WTC11 (cell line): ENCODE measurements around the gene AFF3. TPM values are rescaled to one million over a fixed set of nuclear protein-coding genes. Genes with fewer than 3 reads are reported as not detected.

Experiments
- ATAC-seq: fragments of 200-7000 bp; cut with Tn5 transposase; 2 replicates; pipeline ENCODE4 v1.10.0; 2021; ENCODE audit warnings: mild to moderate bottlenecking, moderate library complexity
- CTCF ChIA-PET: fragments of 300-600 bp; sonication (Branson Sonifier 250); formaldehyde crosslinking; loops from one replicate; lab custom pipeline; 2021; ENCODE audit warnings: antibody characterized with exemption; lab: Charles Lee
- POLR2A ChIA-PET: fragments of 350-600 bp; sonication (Branson Sonifier 250); formaldehyde crosslinking; loops from one replicate; lab custom pipeline; 2021; ENCODE audit warnings: antibody characterized with exemption; lab: Charles Lee
- DNase-seq: peaks from one replicate; pipeline ENCODE4 v3.0.0; 2021; ENCODE audit warnings: low spot score
- H3K27ac Mint-ChIP-seq: 2 replicates; pipeline ENCODE4 v1.8.0; 2021; ENCODE audit warnings: mixed read lengths
- H3K27me3 Mint-ChIP-seq: 2 replicates; pipeline ENCODE4 v1.8.0; 2021; ENCODE audit warnings: low read depth, mild to moderate bottlenecking, moderate library complexity, mixed read lengths
- H3K36me3 Mint-ChIP-seq: 2 replicates; pipeline ENCODE4 v1.8.0; 2021; ENCODE audit warnings: mixed read lengths
- H3K4me1 Mint-ChIP-seq: 2 replicates; pipeline ENCODE4 v1.8.0; 2022; ENCODE audit warnings: mixed read lengths
- H3K4me3 Mint-ChIP-seq: 2 replicates; pipeline ENCODE4 v1.8.0; 2021; ENCODE audit warnings: mild to moderate bottlenecking, moderate library complexity, mixed read lengths
- H3K9me3 Mint-ChIP-seq: 2 replicates; pipeline ENCODE4 v1.8.0; 2021; ENCODE audit warnings: mixed read lengths
- ATF1 ChIP-seq: sonication (generic); formaldehyde crosslinking; IDR thresholded peaks from 2 replicates; pipeline ENCODE4 v1.8.1; 2023; ENCODE audit warnings: mild to moderate bottlenecking, moderate library complexity, missing genetic modification reagents
- CDX4 ChIP-seq: fragments of 250-450 bp; sonication (Bioruptor Pico); IDR thresholded peaks from 2 replicates; pipeline ENCODE4 v1.9.0; 2021; ENCODE audit warnings: moderate library complexity, mild to moderate bottlenecking, inconsistent platforms, borderline replicate concordance
- E2F4 ChIP-seq: sonication (generic); formaldehyde crosslinking; IDR thresholded peaks from 2 replicates; pipeline ENCODE4 v1.8.1; 2022; ENCODE audit warnings: low read depth, mild to moderate bottlenecking, moderate library complexity, missing genetic modification reagents, borderline replicate concordance
- ERG ChIP-seq: fragments of 250-450 bp; sonication (Bioruptor Pico); IDR thresholded peaks from 2 replicates; pipeline ENCODE4 v1.8.0; 2021; ENCODE audit warnings: mild to moderate bottlenecking
- ESRRA ChIP-seq: sonication (generic); formaldehyde crosslinking; IDR thresholded peaks from 2 replicates; pipeline ENCODE4 v1.8.1; 2022; ENCODE audit warnings: mild to moderate bottlenecking, missing genetic modification reagents, borderline replicate concordance
- GABPB1 ChIP-seq: sonication (generic); formaldehyde crosslinking; IDR thresholded peaks from 2 replicates; pipeline ENCODE4 v1.8.1; 2023; ENCODE audit warnings: mild to moderate bottlenecking, missing genetic modification reagents
- IRF2 ChIP-seq: sonication (generic); formaldehyde crosslinking; IDR thresholded peaks from 2 replicates; pipeline ENCODE4 v1.8.0; 2022; ENCODE audit warnings: low read depth, missing genetic modification reagents, borderline replicate concordance
- MYBL2 ChIP-seq: sonication (generic); formaldehyde crosslinking; IDR thresholded peaks from 2 replicates; pipeline ENCODE4 v1.8.1; 2023; ENCODE audit warnings: mild to moderate bottlenecking, moderate library complexity, missing genetic modification reagents
- NR1H2 ChIP-seq: sonication (generic); formaldehyde crosslinking; IDR thresholded peaks from 2 replicates; pipeline ENCODE4 v1.9.0; 2021; ENCODE audit warnings: mild to moderate bottlenecking, moderate library complexity, missing genetic modification reagents
- PREB ChIP-seq: sonication (generic); formaldehyde crosslinking; IDR thresholded peaks from 2 replicates; pipeline ENCODE4 v1.8.1; 2022; ENCODE audit warnings: mild to moderate bottlenecking, missing genetic modification reagents, moderate library complexity, borderline replicate concordance
- SP1 ChIP-seq: sonication (generic); formaldehyde crosslinking; conservative IDR thresholded peaks from 2 replicates; pipeline ENCODE4 v1.8.1; 2022; ENCODE audit warnings: missing genetic modification reagents
- TEAD4 ChIP-seq: sonication (generic); formaldehyde crosslinking; IDR thresholded peaks from 2 replicates; pipeline ENCODE4 v1.8.0; 2022; ENCODE audit warnings: mild to moderate bottlenecking, missing genetic modification reagents
- ZNF281 ChIP-seq: sonication (generic); formaldehyde crosslinking; IDR thresholded peaks from 2 replicates; pipeline ENCODE4 v1.8.0; 2023; ENCODE audit warnings: mild to moderate bottlenecking, missing genetic modification reagents
- ZNF396 ChIP-seq: fragments of 250-450 bp; sonication (Bioruptor Pico); IDR thresholded peaks from 2 replicates; pipeline ENCODE4 v1.8.0; 2021; ENCODE audit warnings: mild to moderate bottlenecking, moderate library complexity, borderline replicate concordance
- ZNF532 ChIP-seq: fragments of 250-450 bp; sonication (Bioruptor Pico); IDR thresholded peaks from 2 replicates; pipeline ENCODE4 v1.9.0; 2021; ENCODE audit warnings: mild to moderate bottlenecking, borderline replicate concordance
- total RNA-seq: library from RNA; stranded (reverse); gene quantifications from 3 replicates; pipeline ENCODE4 v1.2.3, GENCODE V29; 2021

The AFF3 gene
- total RNA-seq, 1 experiment from 2014 or later = 1.2 TPM

GRCh38 chr2:100013892-100014677 lies 128.3 kb downstream of the AFF3 start:
- no peaks in the 10 kb centered on the region for H3K27me3 Mint-ChIP-seq
- POLR2A ChIA-PET = interaction anchor here (0.7 kb wide), 1 partner anchor 194 kb away, joined by 3 read pairs; no protein-coding TSS in a partner anchor
- H3K27ac Mint-ChIP-seq = no peak overlapping the region
- ATAC-seq (peak; percentile 81), DNase-seq (peak; percentile 37)
- CTCF ChIA-PET = interaction anchor here (0.8 to 1.1 kb wide), 3 partner anchors 248 to 455 kb away, joined by 3 read pairs; no protein-coding TSS in a partner anchor
- H3K36me3 Mint-ChIP-seq = no peaks in the 10 kb centered on the region
- no peaks in the 10 kb centered on the region for H3K9me3 Mint-ChIP-seq
- H3K4me1 Mint-ChIP-seq = 0 out of 2 replicates have a peak, but pooled peaks cover 4% of the 10 kb centered on the region
- no peak overlapping the region for H3K4me3 Mint-ChIP-seq
- TF ChIP-seq NR1H2 (CRISPR knock-in tag) (no peak), GABPB1 (CRISPR knock-in tag) (peak; percentile 94)

- no peaks in the 10 kb centered on the region for H3K36me3 Mint-ChIP-seq
- ATAC-seq = no peak
- CTCF ChIA-PET = interaction anchor here (1.1 to 1.2 kb wide), 3 partner anchors 17 to 369 kb away, joined by 3 to 4 read pairs (median 4); no protein-coding TSS in a partner anchor
Measured at GRCh38 chr2:100012561-100012960, 129.8 kb downstream of the AFF3 start.

More at GRCh38 chr2:100012561-100012960, 129.8 kb downstream of the AFF3 start:
- H3K9me3 Mint-ChIP-seq = no peaks in the 10 kb centered on the region
- H3K4me3 Mint-ChIP-seq = no peak overlapping the region
- 0 out of 2 replicates have a peak, but pooled peaks cover 4% of the 10 kb centered on the region for H3K4me1 Mint-ChIP-seq
- POLR2A ChIA-PET = no interaction called here
- H3K27me3 Mint-ChIP-seq = no peaks in the 10 kb centered on the region
- no peak overlapping the region for H3K27ac Mint-ChIP-seq
- DNase-seq = no peak
- TF ChIP-seq IRF2 (CRISPR knock-in tag) (no peak), ATF1 (CRISPR knock-in tag) (no peak), SP1 (CRISPR knock-in tag) (no peak), GABPB1 (CRISPR knock-in tag) (no peak), TEAD4 (CRISPR knock-in tag) (no peak), ZNF281 (CRISPR knock-in tag) (no peak), ESRRA (no peak), CDX4 (CRISPR knock-in tag) (no peak), ZNF532 (CRISPR knock-in tag) (no peak), ERG (CRISPR knock-in tag) (no peak), MYBL2 (no peak), E2F4 (CRISPR knock-in tag) (no peak), ZNF396 (CRISPR knock-in tag) (no peak), PREB (CRISPR knock-in tag) (no peak)
